ENCODE data around the gene SEPTIN8. TPM values are rescaled to one million over a fixed set of nuclear protein-coding genes. Genes with fewer than 3 reads are reported as not detected.
"Not testable (repeated sequence)": the region's sequence is repeated elsewhere in the genome, so short reads cannot be mapped to it uniquely, and the experiment has no call there.

SEPTIN8 gene
- total and polyA plus RNA-seq, 2 of the 13 experiments (the other 11 are each of a cell fraction or from before 2014, with no cell fraction given): 41.4 to 49.9 TPM

- peak; percentile 19 for TF ChIP-seq ZNF407 (CRISPR knock-in tag; IDR thresholded peaks at IDR 0.05; ENCODE audit: not compliant biosample characterization)
These were observed 29.7 kb upstream of the SEPTIN8 start (continued) for GRCh38 chr5:132806804-132807162.

GRCh38 chr5:132805872-132806271 is 28.8 kb upstream of the SEPTIN8 start:
- TF ChIP-seq ZMYM3 (CRISPR knock-in tag; IDR thresholded peaks at IDR 0.05) (peak; percentile 78), ZNF260 (CRISPR knock-in tag; IDR thresholded peaks at IDR 0.05; ENCODE audit: borderline replicate concordance, low read depth) (peak; percentile 97; the same call in 1 of the 2 replicates), ZNF280D (CRISPR knock-in tag; IDR thresholded peaks at IDR 0.05) (0 out of 2 replicates have a peak, but pooled peaks have one; percentile 51), KDM1A (CRISPR knock-in tag; IDR thresholded peaks at IDR 0.05) (peak; percentile 34; the same call in 1 of the 2 replicates)
- in situ Hi-C loops (cut with HindIII; ENCODE audit: extremely low pct_ligation_motif_present, low pct_unique_long_range_greater_than_20kb); CTCF ChIA-PET (ENCODE audit: low intra/inter-chr PET ratio, low total read pairs); H4K20me1 ChIP-seq (ENCODE audit: insufficient read depth, low read length); BruUV-seq (replicated peaks); ATAC-seq; H3K9ac ChIP-seq (ENCODE audit: insufficient read depth, low read depth, low read length); H3K9me3 ChIP-seq (ENCODE audit: low read length); H2AFZ ChIP-seq (ENCODE audit: low read length); FAIRE-seq; H3K36me3 ChIP-seq (replicated peaks in 1 of 2; ENCODE audit: control insufficient read depth in 1 of 2, insufficient read depth in 2 of 2, low read length in 2 of 2); DNase-seq (ENCODE audit: low spot score); H3K27me3 ChIP-seq (ENCODE audit: control insufficient read depth in 1 of 2, insufficient read depth in 2 of 2, low read length in 2 of 2); H3K27ac ChIP-seq (ENCODE audit: extremely low read length, insufficient read depth, low read length): not testable (repeated sequence)
- H3K79me2 ChIP-seq (ENCODE audit: insufficient read depth, low read length): peaks cover 12% of the 10 kb centered on the region
- H3K4me3 ChIP-seq (replicated peaks in 1 of 3; ENCODE audit: insufficient read depth in 1 of 3, low read depth in 2 of 3, low read length in 3 of 3): peak overlapping the region in 2 of 3 experiments; percentile 64 to 82; a peak in 3 of 6 replicates
- POLR2A ChIA-PET: interaction anchor here (5.8 kb wide), 1 partner anchor 13 kb away, joined by 176 read pairs; no protein-coding TSS in a partner anchor
- H3K4me1 ChIP-seq (ENCODE audit: insufficient read depth, low read length): peaks cover 59% of the 10 kb centered on the region
- H3K4me2 ChIP-seq (ENCODE audit: low read depth, low read length): peak overlapping the region; percentile 99; the same call in 1 of the 2 replicates
- intact Hi-C loops (cut with micrococcal nuclease; ENCODE audit: unreplicated experiment): loop anchor here (2.0 kb wide), 1 partner anchor 29 kb away; the partner anchor contains the start of gene SEPTIN8
- 96% methylated on average over 6 of the region's 6 CpGs for WGBS (ENCODE audit: low lambda C conversion rate)

Measured in HepG2 (cell line).